ENCODE measurements around the gene ELL. TPM values are rescaled to one million over a fixed set of nuclear protein-coding genes. Genes with fewer than 3 reads are reported as not detected.

The ELL gene
- total RNA-seq, 1 donor from 2014 or later = 11.6 TPM

DNA sequence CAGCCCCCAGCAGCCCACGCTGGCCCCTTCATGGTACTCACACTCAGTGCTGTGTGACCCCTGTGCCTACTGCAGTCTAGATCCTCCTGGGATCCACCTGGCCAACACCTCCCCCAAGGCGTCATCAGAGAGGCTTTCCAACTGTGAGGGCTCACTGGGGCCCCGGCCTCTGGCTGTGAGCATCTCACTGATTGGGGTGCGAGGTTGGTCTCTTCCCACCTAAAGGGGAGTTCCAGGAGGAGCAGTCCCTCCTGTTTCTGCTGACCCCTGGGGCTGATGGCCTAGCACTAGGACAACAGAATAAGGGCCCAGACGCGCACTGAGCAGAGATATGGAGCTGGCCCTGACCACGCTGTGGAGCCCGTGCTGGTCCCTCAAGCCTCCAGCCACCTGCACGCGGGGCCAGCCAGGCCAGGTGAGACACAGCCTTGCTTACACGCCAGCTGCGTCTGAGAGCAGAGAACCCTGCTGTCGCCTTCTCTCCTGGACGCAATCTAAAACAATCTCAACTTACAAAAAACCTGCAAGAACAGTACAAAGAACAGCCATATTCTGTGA, 32.2 kb downstream of the ELL start:
- Mint-ChIP-seq H3K4me1 (ENCODE audit: low read depth, unreplicated experiment) (peaks cover 21% of the 10 kb centered on the region), H3K27me3 (ENCODE audit: unreplicated experiment) (peaks cover 12% of the 10 kb centered on the region), H3K27ac (ENCODE audit: unreplicated experiment) (no peak overlapping the region), H3K9me3 (ENCODE audit: unreplicated experiment) (peaks cover 7% of the 10 kb centered on the region), H3K36me3 (ENCODE audit: unreplicated experiment) (no peaks in the 10 kb centered on the region), H3K4me3 (ENCODE audit: unreplicated experiment) (peak overlapping the region; percentile 21)
- no peak for DNase-seq
- TF ChIP-seq CTCF (IDR thresholded peaks at IDR 0.05; ENCODE audit: partially characterized antibody, unreplicated experiment) = no peak

- Mint-ChIP-seq H3K27me3 (ENCODE audit: unreplicated experiment) (peaks cover 12% of the 10 kb centered on the region), H3K4me3 (ENCODE audit: unreplicated experiment) (peak overlapping the region; percentile 3), H3K4me1 (ENCODE audit: low read depth, unreplicated experiment) (peaks cover 21% of the 10 kb centered on the region), H3K9me3 (ENCODE audit: unreplicated experiment) (peaks cover 7% of the 10 kb centered on the region), H3K36me3 (ENCODE audit: unreplicated experiment) (no peaks in the 10 kb centered on the region), H3K27ac (ENCODE audit: unreplicated experiment) (peak overlapping the region; percentile 34)
- peak; percentile 74 for DNase-seq
- TF ChIP-seq CTCF (IDR thresholded peaks at IDR 0.05; ENCODE audit: partially characterized antibody, unreplicated experiment) = no peak
Observed at GRCh38 chr19:18488838-18489626, 32.8 kb downstream of the ELL start.

GRCh38 chr19:18488403-18488723, 33.5 kb downstream of the ELL start:
- H3K36me3 Mint-ChIP-seq (ENCODE audit: unreplicated experiment) = no peaks in the 10 kb centered on the region
- no peak for DNase-seq
- H3K4me3 Mint-ChIP-seq (ENCODE audit: unreplicated experiment) = no peak overlapping the region
- peaks cover 20% of the 10 kb centered on the region for H3K4me1 Mint-ChIP-seq (ENCODE audit: low read depth, unreplicated experiment)
- peaks cover 11% of the 10 kb centered on the region for H3K27me3 Mint-ChIP-seq (ENCODE audit: unreplicated experiment)
- peaks cover 5% of the 10 kb centered on the region for H3K9me3 Mint-ChIP-seq (ENCODE audit: unreplicated experiment)
- peak; percentile 26 for TF ChIP-seq CTCF (IDR thresholded peaks at IDR 0.05; ENCODE audit: partially characterized antibody, unreplicated experiment)
- H3K27ac Mint-ChIP-seq (ENCODE audit: unreplicated experiment) = no peak overlapping the region

DNA sequence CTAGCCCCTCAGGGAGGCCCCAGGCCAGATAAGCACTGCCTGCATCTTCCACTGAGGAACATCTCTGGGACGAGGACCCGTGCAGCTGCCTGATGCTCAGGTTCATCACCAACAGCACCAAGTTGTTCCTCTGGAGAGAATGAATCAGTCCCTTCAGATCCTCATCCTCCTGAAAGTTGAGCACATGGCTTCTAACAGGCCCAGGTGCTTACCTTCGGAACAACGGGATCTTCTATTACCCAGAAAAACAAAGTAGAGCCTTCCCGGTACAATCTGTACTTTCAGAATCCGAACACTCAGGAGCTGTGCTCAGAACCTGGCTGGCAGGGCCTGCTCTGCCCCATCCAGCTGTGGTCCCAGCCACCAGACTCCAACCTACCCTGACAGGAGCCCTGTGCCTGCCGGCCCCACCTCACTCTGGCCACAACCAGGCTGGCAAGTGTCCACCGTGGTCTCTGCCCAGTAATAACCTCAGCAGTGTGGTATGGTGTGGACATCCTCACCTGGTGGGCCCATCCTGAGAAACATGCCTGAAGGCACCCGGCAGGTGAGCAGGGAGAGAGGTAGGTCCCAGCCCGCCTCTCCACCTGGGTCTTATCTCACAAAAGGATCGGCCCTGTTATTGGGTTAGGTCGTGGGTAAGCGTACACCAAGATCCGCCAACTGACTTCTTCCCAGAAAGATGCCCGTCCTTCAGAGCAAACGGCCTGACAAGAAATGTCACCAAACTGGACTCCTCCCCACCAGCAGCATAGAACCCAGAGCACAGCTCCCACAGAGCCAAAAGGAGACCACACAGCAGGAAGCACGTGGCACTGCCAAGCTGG, 34.1 kb downstream of the ELL start:
- H3K27ac Mint-ChIP-seq (ENCODE audit: unreplicated experiment) = no peak overlapping the region
- TF ChIP-seq CTCF (IDR thresholded peaks at IDR 0.05; ENCODE audit: partially characterized antibody, unreplicated experiment) = no peak
- no peaks in the 10 kb centered on the region for H3K36me3 Mint-ChIP-seq (ENCODE audit: unreplicated experiment)
- DNase-seq = no peak
- peak overlapping the region; percentile 57 for H3K4me3 Mint-ChIP-seq (ENCODE audit: unreplicated experiment)
- H3K27me3 Mint-ChIP-seq (ENCODE audit: unreplicated experiment) = peaks cover 12% of the 10 kb centered on the region
- peaks cover 25% of the 10 kb centered on the region for H3K4me1 Mint-ChIP-seq (ENCODE audit: low read depth, unreplicated experiment)
- H3K9me3 Mint-ChIP-seq (ENCODE audit: unreplicated experiment) = peaks cover 3% of the 10 kb centered on the region

All from glutamatergic neuron (in vitro differentiated cells).